ENCODE results near the gene ERAP2.

DNA sequence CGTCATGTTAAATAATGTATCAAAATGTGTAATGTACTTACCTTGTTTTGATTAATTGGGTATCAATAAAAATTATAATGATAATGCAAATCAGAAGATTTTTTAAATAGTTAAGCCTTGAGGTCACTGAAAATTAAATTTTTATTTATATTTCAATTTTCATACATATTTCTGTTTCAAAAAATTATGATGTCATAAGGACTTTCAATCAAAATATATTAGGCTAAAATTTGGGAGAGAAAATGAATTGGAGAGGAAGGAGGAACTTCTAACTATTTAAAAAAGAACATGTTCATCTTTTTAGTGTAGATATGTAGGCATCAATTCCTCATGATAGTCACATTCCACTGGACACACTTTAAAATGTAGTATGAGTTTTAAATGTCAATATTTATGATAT, 39.5 kb upstream of the ERAP2 start:
- TF ChIP-seq, protein P1, sequence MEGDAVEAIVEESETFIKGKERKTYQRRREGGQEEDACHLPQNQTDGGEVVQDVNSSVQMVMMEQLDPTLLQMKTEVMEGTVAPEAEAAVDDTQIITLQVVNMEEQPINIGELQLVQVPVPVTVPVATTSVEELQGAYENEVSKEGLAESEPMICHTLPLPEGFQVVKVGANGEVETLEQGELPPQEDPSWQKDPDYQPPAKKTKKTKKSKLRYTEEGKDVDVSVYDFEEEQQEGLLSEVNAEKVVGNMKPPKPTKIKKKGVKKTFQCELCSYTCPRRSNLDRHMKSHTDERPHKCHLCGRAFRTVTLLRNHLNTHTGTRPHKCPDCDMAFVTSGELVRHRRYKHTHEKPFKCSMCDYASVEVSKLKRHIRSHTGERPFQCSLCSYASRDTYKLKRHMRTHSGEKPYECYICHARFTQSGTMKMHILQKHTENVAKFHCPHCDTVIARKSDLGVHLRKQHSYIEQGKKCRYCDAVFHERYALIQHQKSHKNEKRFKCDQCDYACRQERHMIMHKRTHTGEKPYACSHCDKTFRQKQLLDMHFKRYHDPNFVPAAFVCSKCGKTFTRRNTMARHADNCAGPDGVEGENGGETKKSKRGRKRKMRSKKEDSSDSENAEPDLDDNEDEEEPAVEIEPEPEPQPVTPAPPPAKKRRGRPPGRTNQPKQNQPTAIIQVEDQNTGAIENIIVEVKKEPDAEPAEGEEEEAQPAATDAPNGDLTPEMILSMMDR (IDR thresholded peaks at IDR 0.05), result no peak
- TF ChIP-seq POLR2A (IDR thresholded peaks at IDR 0.05), result no peak

All from heart left ventricle (tissue), 13 donors.